ENCODE measurements around the gene CPM. TPM values are rescaled to one million over a fixed set of nuclear protein-coding genes. Genes with fewer than 3 reads are reported as not detected.

The CPM gene
- total and polyA plus RNA-seq, 2 donors (not counting 3 experiments of a cell fraction or from before 2014, with no cell fraction given): not detected

DNA sequence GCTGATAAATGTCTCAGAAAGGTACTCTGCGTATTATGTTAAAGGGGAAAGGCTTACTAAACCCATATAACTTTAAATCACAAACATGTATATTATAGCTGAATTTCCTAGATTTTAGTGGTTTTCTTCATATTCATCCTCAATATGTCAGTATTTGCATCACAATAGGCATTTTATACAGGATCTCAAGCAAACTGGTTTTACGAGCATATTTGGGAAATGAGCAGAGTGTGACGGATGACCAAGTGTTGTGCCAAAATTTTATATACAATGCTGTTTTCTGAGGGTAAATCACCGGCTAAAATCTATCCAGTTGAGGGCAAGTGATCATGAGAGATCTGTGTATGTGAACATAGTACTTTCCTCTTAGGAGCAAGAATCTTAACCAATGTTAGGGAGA is 8.4 kb downstream of the CPM start:
- H3K9me1 ChIP-seq (replicated peaks; ENCODE audit: control insufficient read depth, extremely low read depth, insufficient read depth, low read length): no peaks in the 10 kb centered on the region
- DNase-seq (ENCODE audit: low read depth, low spot score) (no peak), FAIRE-seq (no peak)
- POLR2A ChIA-PET: no interaction called here
- TF ChIP-seq JUN (IDR thresholded peaks at IDR 0.05; ENCODE audit: borderline replicate concordance, insufficient read depth, insufficient read length, low read depth): no peak
- TF ChIP-seq, protein P1, sequence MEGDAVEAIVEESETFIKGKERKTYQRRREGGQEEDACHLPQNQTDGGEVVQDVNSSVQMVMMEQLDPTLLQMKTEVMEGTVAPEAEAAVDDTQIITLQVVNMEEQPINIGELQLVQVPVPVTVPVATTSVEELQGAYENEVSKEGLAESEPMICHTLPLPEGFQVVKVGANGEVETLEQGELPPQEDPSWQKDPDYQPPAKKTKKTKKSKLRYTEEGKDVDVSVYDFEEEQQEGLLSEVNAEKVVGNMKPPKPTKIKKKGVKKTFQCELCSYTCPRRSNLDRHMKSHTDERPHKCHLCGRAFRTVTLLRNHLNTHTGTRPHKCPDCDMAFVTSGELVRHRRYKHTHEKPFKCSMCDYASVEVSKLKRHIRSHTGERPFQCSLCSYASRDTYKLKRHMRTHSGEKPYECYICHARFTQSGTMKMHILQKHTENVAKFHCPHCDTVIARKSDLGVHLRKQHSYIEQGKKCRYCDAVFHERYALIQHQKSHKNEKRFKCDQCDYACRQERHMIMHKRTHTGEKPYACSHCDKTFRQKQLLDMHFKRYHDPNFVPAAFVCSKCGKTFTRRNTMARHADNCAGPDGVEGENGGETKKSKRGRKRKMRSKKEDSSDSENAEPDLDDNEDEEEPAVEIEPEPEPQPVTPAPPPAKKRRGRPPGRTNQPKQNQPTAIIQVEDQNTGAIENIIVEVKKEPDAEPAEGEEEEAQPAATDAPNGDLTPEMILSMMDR (IDR thresholded peaks at IDR 0.05; ENCODE audit: extremely low read depth in 1 of 2, insufficient read depth in 1 of 2, low read depth in 1 of 2, low read length in 2 of 2): no peak
- TF ChIP-seq EZH2 (IDR thresholded peaks at IDR 0.05; ENCODE audit: borderline replicate concordance, low read depth, low read length, severe bottlenecking): no peak
- no peak for TF ChIP-seq MYC (IDR thresholded peaks at IDR 0.05; ENCODE audit: low read depth, low read length)
- TF ChIP-seq GATA2 (IDR thresholded peaks at IDR 0.05; ENCODE audit: insufficient read depth, insufficient read length, low read depth, low read length): no peak
- TF ChIP-seq FOS (IDR thresholded peaks at IDR 0.05; ENCODE audit: borderline replicate concordance, insufficient read depth, low read length): no peak
- no peak for TF ChIP-seq POLR2AphosphoS5 (IDR thresholded peaks at IDR 0.05; ENCODE audit: insufficient read depth, low read depth, low read length)
- no peak for TF ChIP-seq POLR2A (IDR thresholded peaks at IDR 0.05; ENCODE audit: low read depth, low read length)
- TF ChIP-seq, protein P2, sequence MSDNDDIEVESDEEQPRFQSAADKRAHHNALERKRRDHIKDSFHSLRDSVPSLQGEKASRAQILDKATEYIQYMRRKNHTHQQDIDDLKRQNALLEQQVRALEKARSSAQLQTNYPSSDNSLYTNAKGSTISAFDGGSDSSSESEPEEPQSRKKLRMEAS (IDR thresholded peaks at IDR 0.05; ENCODE audit: insufficient read depth, insufficient read length): no peak
- no peaks in the 10 kb centered on the region for H3K36me3 ChIP-seq (ENCODE audit: control insufficient read depth in 2 of 2, extremely low read depth in 1 of 2, insufficient read depth in 2 of 2, low read length in 2 of 2)
- H3K4me1 ChIP-seq (ENCODE audit: control insufficient read depth, extremely low read depth, insufficient read depth, low read length): no peaks in the 10 kb centered on the region
- dilution Hi-C loops (cut with MboI; ENCODE audit: extremely low pct_ligation_motif_present, low sequenced_read_pairs): no loop called here
- intact Hi-C loops (cut with micrococcal nuclease): no loop called here
- no peak overlapping the region for H3K4me3 ChIP-seq (replicated peaks in 1 of 3; ENCODE audit: insufficient read depth in 1 of 3, low read depth in 1 of 3, low read length in 3 of 3)
- H3K4me2 ChIP-seq (ENCODE audit: insufficient read depth, low read length): no peak overlapping the region
- H3K27ac ChIP-seq (ENCODE audit: insufficient read depth, low read depth, low read length): no peak overlapping the region
- H3K9ac ChIP-seq (replicated peaks; ENCODE audit: extremely low read depth, insufficient read depth, low read length): no peak overlapping the region
- peaks cover 3 to 4% of the 10 kb centered on the region in 2 experiments for H3K27me3 ChIP-seq (ENCODE audit: control insufficient read depth in 2 of 2, insufficient read depth in 2 of 2, low read length in 2 of 2)
- no peaks in the 10 kb centered on the region for H4K20me1 ChIP-seq (replicated peaks; ENCODE audit: control insufficient read depth, extremely low read depth, insufficient read depth, low read length)
- no peaks in the 10 kb centered on the region for H3K79me2 ChIP-seq (ENCODE audit: control insufficient read depth, insufficient read depth, low read length)
- no peak overlapping the region for H2AFZ ChIP-seq (ENCODE audit: low read depth, low read length)
- no peaks in the 10 kb centered on the region for H3K9me3 ChIP-seq (replicated peaks; ENCODE audit: control insufficient read depth, insufficient read depth, low read length)
- CTCF ChIA-PET: no interaction called here
- BruUV-seq (replicated peaks): no TSS peak
